ENCODE measurements around the gene MOSMO. TPM values are rescaled to one million over a fixed set of nuclear protein-coding genes. Genes with fewer than 3 reads are reported as not detected.

The MOSMO gene
- total and polyA plus RNA-seq, 2 of the 4 experiments (the other 2 are of a cell fraction), result 10.5 to 16.0 TPM

DNA sequence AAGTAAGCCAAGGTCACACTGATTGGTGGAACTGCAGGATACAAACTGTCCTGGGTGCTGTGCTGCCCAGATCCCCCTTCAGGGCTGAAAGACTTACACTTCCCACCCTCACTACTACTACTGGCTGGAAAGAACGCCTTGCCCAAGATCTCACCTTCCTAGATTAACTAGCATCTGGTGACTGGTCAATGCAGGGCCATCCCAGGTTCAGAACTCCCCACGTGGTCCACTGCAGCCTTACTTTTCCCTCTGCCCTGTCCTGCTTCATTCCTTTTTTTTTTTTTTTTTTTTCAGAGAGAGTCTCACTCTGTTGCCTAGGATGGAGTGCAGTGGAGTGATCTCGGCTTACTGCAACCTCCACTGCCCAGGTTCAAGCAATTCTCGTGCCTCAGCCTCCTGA lies 4.7 kb upstream of the MOSMO start:
- CTCF ChIA-PET, result interaction anchor here (2.0 to 5.1 kb wide), 3 partner anchors 74 to 185 kb away, joined by 11 to 46 read pairs (median 30); no protein-coding TSS in a partner anchor
- Histone ChIP-seq H3K36me3 (ENCODE audit: control insufficient read depth, insufficient read depth, low read length) (no peaks in the 10 kb centered on the region), H2AK5ac (ENCODE audit: low read depth, low read length) (peak overlapping the region; percentile 51), H2BK120ac (ENCODE audit: low read depth, low read length) (no peak overlapping the region), H3K23ac (ENCODE audit: low read depth, low read length) (no peak overlapping the region), H2AFZ (replicated peaks; ENCODE audit: low read length, poor library complexity) (no peak overlapping the region), H3K9me1 (ENCODE audit: insufficient read depth, low read length) (peaks cover 18% of the 10 kb centered on the region), H4K91ac (ENCODE audit: insufficient read depth, low read depth, low read length) (no peak overlapping the region), H4K8ac (ENCODE audit: low read depth in 2 of 2, low read length in 2 of 2) (no peak overlapping the region), H4K20me1 (ENCODE audit: insufficient read depth, low read length) (no peaks in the 10 kb centered on the region), H2BK5ac (ENCODE audit: low read depth, low read length, poor library complexity, severe bottlenecking) (no peak overlapping the region), H3K4ac (ENCODE audit: low read depth, low read length) (no peak overlapping the region), H3K9ac (ENCODE audit: low read depth, low read length) (no peak overlapping the region), H3K14ac (replicated peaks; ENCODE audit: low read depth, low read length) (no peak overlapping the region), H2BK15ac (ENCODE audit: low read depth, low read length) (no peak overlapping the region), H2BK20ac (ENCODE audit: low read depth, low read length) (no peak overlapping the region), H2AK9ac (replicated peaks; ENCODE audit: low read depth, low read length, poor library complexity) (peak overlapping the region; percentile 46), H3K27me3 (ENCODE audit: control insufficient read depth, insufficient read depth, low read length) (no peaks in the 10 kb centered on the region), H3K56ac (ENCODE audit: extremely low read depth, insufficient read depth, low read length) (no peak overlapping the region), H4K5ac (ENCODE audit: low read depth, low read length) (no peak overlapping the region), H3K27ac (ENCODE audit: insufficient read depth, low read length) (no peak overlapping the region), H3K4me3 (ENCODE audit: insufficient read depth, low read depth, low read length) (no peak overlapping the region), H3K4me1 (ENCODE audit: control insufficient read depth, insufficient read depth, low read length) (peaks cover 8% of the 10 kb centered on the region), H3K79me1 (ENCODE audit: low read depth in 1 of 2, low read length in 2 of 2) (peaks cover 5 to 13% of the 10 kb centered on the region in 2 experiments; a peak in 3 of 4 replicates), H3K9me3 (ENCODE audit: control insufficient read depth, insufficient read depth, low read length) (no peaks in the 10 kb centered on the region), H3K4me2 (ENCODE audit: low read depth, low read length) (no peak overlapping the region), H3K18ac (ENCODE audit: low read depth, low read length) (no peak overlapping the region)
- ATAC-seq (ENCODE audit: low read depth) (no peak), DNase-seq (no peak)
- intact Hi-C loops (cut with micrococcal nuclease), result loop anchor here (5.0 kb wide), 1 partner anchor 294 kb away; the partner anchor contains the start of gene POLR3E
- POLR2A ChIA-PET (ENCODE audit: unreplicated experiment), result no interaction called here
- no TSS peak for BruUV-seq (replicated peaks)
- TF ChIP-seq, protein P1, sequence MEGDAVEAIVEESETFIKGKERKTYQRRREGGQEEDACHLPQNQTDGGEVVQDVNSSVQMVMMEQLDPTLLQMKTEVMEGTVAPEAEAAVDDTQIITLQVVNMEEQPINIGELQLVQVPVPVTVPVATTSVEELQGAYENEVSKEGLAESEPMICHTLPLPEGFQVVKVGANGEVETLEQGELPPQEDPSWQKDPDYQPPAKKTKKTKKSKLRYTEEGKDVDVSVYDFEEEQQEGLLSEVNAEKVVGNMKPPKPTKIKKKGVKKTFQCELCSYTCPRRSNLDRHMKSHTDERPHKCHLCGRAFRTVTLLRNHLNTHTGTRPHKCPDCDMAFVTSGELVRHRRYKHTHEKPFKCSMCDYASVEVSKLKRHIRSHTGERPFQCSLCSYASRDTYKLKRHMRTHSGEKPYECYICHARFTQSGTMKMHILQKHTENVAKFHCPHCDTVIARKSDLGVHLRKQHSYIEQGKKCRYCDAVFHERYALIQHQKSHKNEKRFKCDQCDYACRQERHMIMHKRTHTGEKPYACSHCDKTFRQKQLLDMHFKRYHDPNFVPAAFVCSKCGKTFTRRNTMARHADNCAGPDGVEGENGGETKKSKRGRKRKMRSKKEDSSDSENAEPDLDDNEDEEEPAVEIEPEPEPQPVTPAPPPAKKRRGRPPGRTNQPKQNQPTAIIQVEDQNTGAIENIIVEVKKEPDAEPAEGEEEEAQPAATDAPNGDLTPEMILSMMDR (conservative IDR thresholded peaks at IDR 0.05; ENCODE audit: low read depth, low read length), result no peak
- dilution Hi-C loops (cut with HindIII; ENCODE audit: low sequenced_read_pairs, unreplicated experiment), result no loop called here
- WGBS, 2 experiments (ENCODE audit: extremely low coverage in 2 of 2, insufficient read length in 1 of 2), result no CpG with 5 or more reads among the region's 4 CpGs
- in situ Hi-C loops (cut with MboI; ENCODE audit: low sequenced_read_pairs), result loop anchor here (5.0 to 10.0 kb wide), 2 partner anchors 69 to 292 kb away; partner anchors contain the start of gene POLR3E
